H9 (cell line): Measurements from ENCODE around the gene SLCO3A1. TPM values are rescaled to one million over a fixed set of nuclear protein-coding genes. Genes with fewer than 3 reads are reported as not detected.

ENCODE experiments used
- DNase-seq: peaks from one replicate; pipeline ENCODE4 v3.0.0-alpha.2; 2017
- H2AFZ ChIP-seq: one replicate; pipeline ENCODE4 v1.6.1; 2013; ENCODE audit warnings: mild to moderate bottlenecking, low read length, control low read depth, moderate library complexity
- H2AK5ac ChIP-seq: 2 replicates; pipeline ENCODE4 v1.6.1; 2013; ENCODE audit warnings: low read length, control low read depth, mixed read lengths; ENCODE audit not compliant: insufficient read length
- H2BK120ac ChIP-seq: one replicate; pipeline ENCODE4 v1.6.1; 2013; ENCODE audit warnings: low read depth, mild to moderate bottlenecking, low read length, control low read depth, inconsistent platforms; ENCODE audit not compliant: poor library complexity, severe bottlenecking
- H2BK12ac ChIP-seq: 2 replicates; pipeline ENCODE4 v1.6.1; 2013; ENCODE audit warnings: low read length, control low read depth, mixed read lengths, low read depth; ENCODE audit not compliant: insufficient read length
- H2BK15ac ChIP-seq: 2 replicates; pipeline ENCODE4 v1.6.1; 2013; ENCODE audit warnings: low read depth, low read length, control low read depth
- H2BK20ac ChIP-seq: one replicate; pipeline ENCODE4 v1.6.1; 2013; ENCODE audit warnings: low read depth, mild to moderate bottlenecking, low read length, control low read depth, inconsistent platforms; ENCODE audit not compliant: poor library complexity, severe bottlenecking
- H2BK5ac ChIP-seq: 2 replicates; pipeline ENCODE4 v1.6.1; 2013; ENCODE audit warnings: low read length, control low read depth, mixed read lengths; ENCODE audit not compliant: insufficient read length
- H3K14ac ChIP-seq: 2 replicates; pipeline ENCODE4 v1.6.1; 2013; ENCODE audit warnings: low read length, control low read depth; ENCODE audit not compliant: insufficient read depth
- H3K18ac ChIP-seq: 2 replicates; pipeline ENCODE4 v1.6.1; 2013; ENCODE audit warnings: low read depth, mild to moderate bottlenecking, mixed read lengths, low read length, control low read depth; ENCODE audit not compliant: insufficient read length
- H3K23ac ChIP-seq: 2 replicates; pipeline ENCODE4 v1.6.1; 2013; ENCODE audit warnings: low read length, control low read depth, mixed read lengths, low read depth; ENCODE audit not compliant: insufficient read length
- H3K23me2 ChIP-seq: 2 replicates; pipeline ENCODE4 v1.6.1; 2013; ENCODE audit warnings: low read depth, mild to moderate bottlenecking, mixed read lengths, low read length, control low read depth; ENCODE audit not compliant: insufficient read length, poor library complexity, severe bottlenecking
- H3K27ac ChIP-seq: 2 replicates; pipeline ENCODE4 v1.5.1; 2013; ENCODE audit warnings: low read length, control low read depth, mixed read lengths, low read depth; ENCODE audit not compliant: insufficient read length
- H3K27me3 ChIP-seq: 2 replicates; pipeline ENCODE4 v1.6.1; 2013; ENCODE audit warnings: low read length, control low read depth, inconsistent platforms; ENCODE audit not compliant: insufficient read depth
- H3K4ac ChIP-seq: 2 replicates; pipeline ENCODE4 v1.6.1; 2013; ENCODE audit warnings: low read depth, mild to moderate bottlenecking, control low read depth, inconsistent platforms, low read length, moderate library complexity
- H3K4me1 ChIP-seq: 2 replicates; pipeline ENCODE4 v1.6.1; 2013; ENCODE audit warnings: low read length, control low read depth, inconsistent platforms; ENCODE audit not compliant: insufficient read depth
- H3K4me2 ChIP-seq: 2 replicates; pipeline ENCODE4 v1.6.1; 2013; ENCODE audit warnings: low read length, control low read depth, mixed read lengths; ENCODE audit not compliant: insufficient read length, insufficient read depth
- H3K56ac ChIP-seq: 2 replicates; pipeline ENCODE4 v1.6.1; 2013; ENCODE audit warnings: low read depth, mild to moderate bottlenecking, mixed read lengths, low read length, control low read depth; ENCODE audit not compliant: insufficient read length
- H3K79me1 ChIP-seq: 2 replicates; pipeline ENCODE4 v1.6.1; 2013; ENCODE audit warnings: low read depth, mild to moderate bottlenecking, moderate library complexity, low read length, control low read depth, inconsistent platforms; ENCODE audit not compliant: insufficient read depth, poor library complexity, severe bottlenecking
- H3K79me2 ChIP-seq: 2 replicates; pipeline ENCODE4 v1.6.1; 2013; ENCODE audit warnings: low read length, control low read depth, inconsistent platforms; ENCODE audit not compliant: insufficient read depth
- H3K9ac ChIP-seq: 2 replicates; pipeline ENCODE4 v1.6.1; 2013; ENCODE audit warnings: low read length, control low read depth, mixed read lengths; ENCODE audit not compliant: insufficient read length; ENCODE audit errors: extremely low read depth
- H3K9me3 ChIP-seq: one replicate; pipeline ENCODE4 v1.6.1; 2013; ENCODE audit warnings: low read depth, low read length, inconsistent platforms; ENCODE audit not compliant: control insufficient read depth
- H3T11ph ChIP-seq: one replicate; pipeline ENCODE4 v1.6.1; 2013; ENCODE audit warnings: mild to moderate bottlenecking, low read length, control low read depth, inconsistent platforms
- H4K20me1 ChIP-seq: one replicate; pipeline ENCODE4 v1.6.1; 2013; ENCODE audit not compliant: control insufficient read depth, insufficient read length, insufficient read depth
- H4K5ac ChIP-seq: 2 replicates; pipeline ENCODE4 v1.6.1; 2013; ENCODE audit warnings: low read depth, mild to moderate bottlenecking, mixed read lengths, low read length, control low read depth; ENCODE audit not compliant: insufficient read length
- H4K8ac ChIP-seq: replicated peaks from 2 replicates; pipeline ENCODE4 v1.6.1; 2013; ENCODE audit warnings: low read length, control low read depth, mixed read lengths, low read depth; ENCODE audit not compliant: insufficient read length
- H4K91ac ChIP-seq: 2 replicates; pipeline ENCODE4 v1.6.1; 2013; ENCODE audit warnings: low read depth, mild to moderate bottlenecking, moderate library complexity, mixed read lengths, low read length, control low read depth; ENCODE audit not compliant: insufficient read length
- H3K27ac Mint-ChIP-seq, 3 experiments: 2 replicates in 2 of 3; 3 replicates in 1 of 3; pipeline ENCODE4 v1.8.0; 2020 to 2021; ENCODE audit warnings: mixed read lengths in 3 of 3, mild to moderate bottlenecking in 1 of 3, moderate library complexity in 1 of 3
- H3K27me3 Mint-ChIP-seq: 2 replicates; pipeline ENCODE4 v1.8.0; 2021; ENCODE audit warnings: low read depth, mild to moderate bottlenecking, moderate library complexity, mixed read lengths
- H3K36me3 Mint-ChIP-seq, 3 experiments: 2 replicates in 2 of 3; 3 replicates in 1 of 3; pipeline ENCODE4 v1.8.0; 2020 to 2021; ENCODE audit warnings: low read depth in 3 of 3, mixed read lengths in 3 of 3; ENCODE audit not compliant: insufficient read depth in 1 of 3
- H3K4me1 Mint-ChIP-seq, 2 experiments: 2 replicates each; pipeline ENCODE4 v1.8.0; 2020; ENCODE audit warnings: mixed read lengths in 2 of 2
- H3K4me3 Mint-ChIP-seq, 2 experiments: 2 replicates in 1 of 2; 3 replicates in 1 of 2; pipeline ENCODE4 v1.8.0; 2020 to 2021; ENCODE audit warnings: mild to moderate bottlenecking in 2 of 2, mixed read lengths in 2 of 2, moderate library complexity in 1 of 2
- H3K9me3 Mint-ChIP-seq, 2 experiments: 2 replicates in 1 of 2; 3 replicates in 1 of 2; pipeline ENCODE4 v1.8.0; 2020; ENCODE audit warnings: mild to moderate bottlenecking in 2 of 2, mixed read lengths in 2 of 2, moderate library complexity in 1 of 2
- WGBS: extraction: QIAGEN DNeasy Blood & Tissue Kit; methylation state at CpG from one replicate; pipeline ENCODE4 v1.1.7; 2013; ENCODE audit warnings: missing lambda C conversion rate, low lambda C conversion rate, mixed read lengths; ENCODE audit not compliant: insufficient read length; ENCODE audit errors: extremely low coverage; 5-methylcytosine and 5-hydroxymethylcytosine counted together
- total RNA-seq: library from RNA; stranded (reverse); gene quantifications from 2 replicates; pipeline ENCODE4 v1.2.1, GENCODE V29; 2021
- TF ChIP-seq, protein P1 (sequence below): fragments of 200-600 bp; sonication (generic); conservative IDR thresholded peaks from 3 replicates; pipeline ENCODE4 v1.8.0; 2021; ENCODE audit warnings: antibody characterized with exemption, mild to moderate bottlenecking

The SLCO3A1 gene
- total RNA-seq, 1 experiment from 2014 or later = 9.4 TPM

DNA sequence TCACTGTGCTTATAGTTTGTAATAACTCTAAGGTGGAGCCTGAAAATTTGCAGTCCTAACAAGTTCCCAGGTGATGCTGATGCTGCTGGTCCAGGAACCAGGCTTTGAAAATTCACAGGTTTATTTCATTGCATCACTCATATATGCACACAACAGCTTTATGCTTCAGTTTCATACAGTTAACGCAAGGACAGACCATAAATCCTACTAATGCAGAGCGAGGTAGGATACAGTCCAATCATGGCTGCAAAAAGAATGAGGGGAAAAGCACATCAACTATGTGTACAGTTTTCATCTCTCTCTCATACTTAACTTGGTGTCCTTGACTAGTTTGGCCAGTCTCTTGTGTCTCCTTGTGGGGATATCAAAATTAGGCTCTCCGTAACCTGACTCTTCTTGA lies 135.1 kb downstream of the SLCO3A1 start:
- H3K27ac Mint-ChIP-seq = no peak overlapping the region; a peak in 1 of 7 replicates
- TF ChIP-seq, protein P1, sequence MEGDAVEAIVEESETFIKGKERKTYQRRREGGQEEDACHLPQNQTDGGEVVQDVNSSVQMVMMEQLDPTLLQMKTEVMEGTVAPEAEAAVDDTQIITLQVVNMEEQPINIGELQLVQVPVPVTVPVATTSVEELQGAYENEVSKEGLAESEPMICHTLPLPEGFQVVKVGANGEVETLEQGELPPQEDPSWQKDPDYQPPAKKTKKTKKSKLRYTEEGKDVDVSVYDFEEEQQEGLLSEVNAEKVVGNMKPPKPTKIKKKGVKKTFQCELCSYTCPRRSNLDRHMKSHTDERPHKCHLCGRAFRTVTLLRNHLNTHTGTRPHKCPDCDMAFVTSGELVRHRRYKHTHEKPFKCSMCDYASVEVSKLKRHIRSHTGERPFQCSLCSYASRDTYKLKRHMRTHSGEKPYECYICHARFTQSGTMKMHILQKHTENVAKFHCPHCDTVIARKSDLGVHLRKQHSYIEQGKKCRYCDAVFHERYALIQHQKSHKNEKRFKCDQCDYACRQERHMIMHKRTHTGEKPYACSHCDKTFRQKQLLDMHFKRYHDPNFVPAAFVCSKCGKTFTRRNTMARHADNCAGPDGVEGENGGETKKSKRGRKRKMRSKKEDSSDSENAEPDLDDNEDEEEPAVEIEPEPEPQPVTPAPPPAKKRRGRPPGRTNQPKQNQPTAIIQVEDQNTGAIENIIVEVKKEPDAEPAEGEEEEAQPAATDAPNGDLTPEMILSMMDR = no peak

More for the DNA sequence above, 135.1 kb downstream of the SLCO3A1 start:
- Histone ChIP-seq H4K5ac (no peak overlapping the region), H4K8ac (no peak overlapping the region), H3K18ac (no peak overlapping the region), H2AK5ac (no peak overlapping the region), H3K9ac (no peak overlapping the region), H2BK120ac (no peak overlapping the region), H2AFZ (no peak overlapping the region), H3K4ac (no peak overlapping the region), H4K91ac (no peak overlapping the region), H3K14ac (no peak overlapping the region), H3K23ac (no peak overlapping the region), H2BK15ac (no peak overlapping the region), H3K4me2 (no peak overlapping the region), H2BK12ac (no peak overlapping the region), H2BK5ac (no peak overlapping the region), H3K23me2 (no peaks in the 10 kb centered on the region), H3K79me1 (no peaks in the 10 kb centered on the region), H4K20me1 (no peaks in the 10 kb centered on the region), H3K4me1 (no peaks in the 10 kb centered on the region), H3K56ac (no peak overlapping the region), H3K27me3 (no peaks in the 10 kb centered on the region), H2BK20ac (no peak overlapping the region), H3K79me2 (no peaks in the 10 kb centered on the region; the same call in 1 of the 2 replicates), H3T11ph (no peak overlapping the region), H3K27ac (no peak overlapping the region), H3K9me3 (no peaks in the 10 kb centered on the region)
- Mint-ChIP-seq H3K4me3 (no peak overlapping the region), H3K36me3 (no peaks in the 10 kb centered on the region; a peak in 1 of 7 replicates), H3K4me1 (peaks cover 0 to 9% of the 10 kb centered on the region in 2 experiments; a peak in 3 of 4 replicates), H3K9me3 (no peaks in the 10 kb centered on the region), H3K27me3 (no peaks in the 10 kb centered on the region; the same call in 1 of the 2 replicates)
- DNase-seq = no peak
- WGBS = no CpG with 5 or more reads among the region's 3 CpGs
